Trophoblast cell (in vitro differentiated cells and primary cell): ENCODE measurements around the gene AFF4.
A peak's percentile ranks its signal among the peaks of the same experiment; 100 is the strongest.

Experiments
- DNase-seq, 2 donors: peaks; one replicate each; pipeline ENCODE4 v3.0.0-alpha.2; 2016
- H2AFZ ChIP-seq: 2 replicates; pipeline ENCODE4 v1.6.1; 2013; ENCODE audit warnings: low read length, moderate library complexity, mild to moderate bottlenecking; ENCODE audit not compliant: insufficient read depth, poor library complexity
- H2AK5ac ChIP-seq: 2 replicates; pipeline ENCODE4 v1.6.1; 2013; ENCODE audit warnings: mild to moderate bottlenecking, low read length
- H2BK120ac ChIP-seq: 2 replicates; pipeline ENCODE4 v1.6.1; 2013; ENCODE audit warnings: low read length, mild to moderate bottlenecking, moderate library complexity; ENCODE audit not compliant: insufficient read depth, poor library complexity
- H2BK12ac ChIP-seq: 2 replicates; pipeline ENCODE4 v1.6.1; 2013; ENCODE audit warnings: mild to moderate bottlenecking, low read length, moderate library complexity
- H2BK5ac ChIP-seq: 2 replicates; pipeline ENCODE4 v1.6.1; 2013; ENCODE audit warnings: low read length, low read depth, moderate library complexity, mild to moderate bottlenecking; ENCODE audit not compliant: poor library complexity
- H3K14ac ChIP-seq: 2 replicates; pipeline ENCODE4 v1.6.1; 2013; ENCODE audit warnings: mild to moderate bottlenecking, low read length
- H3K18ac ChIP-seq: 2 replicates; pipeline ENCODE4 v1.6.1; 2013; ENCODE audit warnings: mild to moderate bottlenecking, low read length
- H3K23ac ChIP-seq: 2 replicates; pipeline ENCODE4 v1.6.1; 2013; ENCODE audit warnings: low read length
- H3K27ac ChIP-seq: 2 replicates; pipeline ENCODE4 v1.5.1; 2013; ENCODE audit warnings: low read depth, mild to moderate bottlenecking, inconsistent platforms, low read length, moderate library complexity
- H3K27me3 ChIP-seq: 2 replicates; pipeline ENCODE4 v1.6.1; 2013; ENCODE audit warnings: inconsistent platforms, mild to moderate bottlenecking, low read length, moderate library complexity; ENCODE audit not compliant: insufficient read depth
- H3K36me3 ChIP-seq, 2 experiments: 1 replicate in 1 of 2; 2 replicates in 1 of 2; pipeline ENCODE4 v1.6.1; 2013; ENCODE audit warnings: low read length in 2 of 2, mild to moderate bottlenecking in 2 of 2, moderate library complexity in 1 of 2; ENCODE audit not compliant: insufficient read depth in 2 of 2, control insufficient read depth in 1 of 2
- H3K4ac ChIP-seq: 2 replicates; pipeline ENCODE4 v1.6.1; 2013; ENCODE audit warnings: low read depth, mild to moderate bottlenecking, low read length, moderate library complexity
- H3K4me1 ChIP-seq, 2 experiments: 1 replicate in 1 of 2; 2 replicates in 1 of 2; pipeline ENCODE4 v1.6.1; 2013; ENCODE audit warnings: low read length in 2 of 2, mild to moderate bottlenecking in 2 of 2, moderate library complexity in 1 of 2; ENCODE audit not compliant: insufficient read depth in 2 of 2, control insufficient read depth in 1 of 2
- H3K4me2 ChIP-seq: 2 replicates; pipeline ENCODE4 v1.6.1; 2013; ENCODE audit warnings: inconsistent platforms, mild to moderate bottlenecking, low read length, moderate library complexity
- H3K4me3 ChIP-seq: 2 replicates; pipeline ENCODE4 v1.5.1; 2013; ENCODE audit warnings: mild to moderate bottlenecking, low read depth, low read length, inconsistent platforms
- H3K79me1 ChIP-seq: one replicate; pipeline ENCODE4 v1.6.1; 2013; ENCODE audit warnings: low read length
- H3K79me2 ChIP-seq: 2 replicates; pipeline ENCODE4 v1.6.1; 2013; ENCODE audit warnings: low read length, mild to moderate bottlenecking; ENCODE audit not compliant: control insufficient read depth, insufficient read depth, poor library complexity
- H3K9ac ChIP-seq: 2 replicates; pipeline ENCODE4 v1.6.1; 2013; ENCODE audit warnings: mild to moderate bottlenecking, low read length
- H3K9me3 ChIP-seq: 2 replicates; pipeline ENCODE4 v1.6.1; 2013; ENCODE audit warnings: low read depth, mild to moderate bottlenecking, control low read depth, inconsistent platforms, low read length; ENCODE audit not compliant: insufficient read depth
- H4K12ac ChIP-seq: 2 replicates; pipeline ENCODE4 v1.6.1; 2013; ENCODE audit warnings: low read depth, mild to moderate bottlenecking, low read length, moderate library complexity
- H4K8ac ChIP-seq: 2 replicates; pipeline ENCODE4 v1.6.1; 2013; ENCODE audit warnings: low read depth, mild to moderate bottlenecking, low read length, moderate library complexity
- H4K91ac ChIP-seq: one replicate; pipeline ENCODE4 v1.6.1; 2013; ENCODE audit warnings: low read depth, mild to moderate bottlenecking, low read length, moderate library complexity
- whole genome bisulfite sequencing: extraction: QIAGEN DNeasy Blood & Tissue Kit; methylation state at CpG from one replicate; pipeline ENCODE4 v1.1.7; 2013; ENCODE audit warnings: missing lambda C conversion rate; ENCODE audit not compliant: insufficient read length, insufficient coverage; ENCODE audit errors: extremely low coverage; 5-methylcytosine and 5-hydroxymethylcytosine counted together

The AFF4 gene

GRCh38 chr5:132834057-132834456 is 129.4 kb downstream of the AFF4 start:
- no peak overlapping the region for H2BK12ac ChIP-seq
- H3K4me2 ChIP-seq: no peak overlapping the region
- DNase-seq: no peak
- WGBS: no CpG with 5 or more reads among the region's 3 CpGs
- H3K18ac ChIP-seq: no peak overlapping the region
- H2AFZ ChIP-seq: no peak overlapping the region
- no peak overlapping the region for H4K8ac ChIP-seq
- H3K4me1 ChIP-seq: peaks cover 8 to 9% of the 10 kb centered on the region in 2 experiments
- H3K27me3 ChIP-seq: no peaks in the 10 kb centered on the region
- H3K4me3 ChIP-seq: no peak overlapping the region
- no peak overlapping the region for H4K12ac ChIP-seq
- H3K14ac ChIP-seq: no peak overlapping the region
- H3K4ac ChIP-seq: no peak overlapping the region
- H3K79me2 ChIP-seq: peaks cover 6% of the 10 kb centered on the region
- H3K9me3 ChIP-seq: no peaks in the 10 kb centered on the region
- peaks cover 9% of the 10 kb centered on the region for H3K79me1 ChIP-seq
- H3K36me3 ChIP-seq: no peaks in the 10 kb centered on the region
- no peak overlapping the region for H3K9ac ChIP-seq
- H2AK5ac ChIP-seq: no peak overlapping the region
- no peak overlapping the region for H3K23ac ChIP-seq
- H2BK120ac ChIP-seq: no peak overlapping the region
- H4K91ac ChIP-seq: no peak overlapping the region
- no peak overlapping the region for H2BK5ac ChIP-seq
- no peak overlapping the region for H3K27ac ChIP-seq

- Histone ChIP-seq H4K12ac (no peak overlapping the region), H3K79me2 (peaks cover 6% of the 10 kb centered on the region), H3K23ac (no peak overlapping the region), H3K27me3 (no peaks in the 10 kb centered on the region), H3K4me1 (peaks cover 8 to 9% of the 10 kb centered on the region in 2 experiments), H3K4me2 (no peak overlapping the region), H3K27ac (no peak overlapping the region), H3K79me1 (peaks cover 9% of the 10 kb centered on the region), H3K4me3 (no peak overlapping the region), H4K8ac (no peak overlapping the region), H2BK5ac (no peak overlapping the region), H2AFZ (no peak overlapping the region), H2BK120ac (no peak overlapping the region), H2BK12ac (no peak overlapping the region), H3K36me3 (no peaks in the 10 kb centered on the region), H3K14ac (no peak overlapping the region), H3K4ac (no peak overlapping the region), H3K9me3 (no peaks in the 10 kb centered on the region), H3K18ac (no peak overlapping the region), H3K9ac (no peak overlapping the region), H4K91ac (no peak overlapping the region), H2AK5ac (no peak overlapping the region)
- WGBS: no CpG with 5 or more reads among the region's 5 CpGs
- DNase-seq: no peak
These were observed 130.8 kb downstream of the AFF4 start for GRCh38 chr5:132832612-132833011.

GRCh38 chr5:132831095-132831860 is 132.2 kb downstream of the AFF4 start:
- peak overlapping the region; percentile 3 for H2AK5ac ChIP-seq
- H3K4ac ChIP-seq: no peak overlapping the region
- peaks cover 9% of the 10 kb centered on the region for H3K79me1 ChIP-seq
- H3K9me3 ChIP-seq: no peaks in the 10 kb centered on the region
- H4K91ac ChIP-seq: peak overlapping the region; percentile 93
- no peak overlapping the region for H2BK120ac ChIP-seq
- no peak for DNase-seq
- peak overlapping the region; percentile 81 for H3K4me2 ChIP-seq
- H3K4me3 ChIP-seq: peak overlapping the region; percentile 76
- no peak overlapping the region for H2BK5ac ChIP-seq
- H3K36me3 ChIP-seq: no peaks in the 10 kb centered on the region
- H2BK12ac ChIP-seq: no peak overlapping the region
- no peak overlapping the region for H3K18ac ChIP-seq
- no peak overlapping the region for H3K27ac ChIP-seq
- no peak overlapping the region for H2AFZ ChIP-seq
- WGBS: no CpG with 5 or more reads among the region's 15 CpGs
- H3K4me1 ChIP-seq: peaks cover 11% of the 10 kb centered on the region in 2 experiments
- no peaks in the 10 kb centered on the region for H3K27me3 ChIP-seq
- H4K12ac ChIP-seq: peak overlapping the region; percentile 73
- H4K8ac ChIP-seq: peak overlapping the region; percentile 91
- peaks cover 6% of the 10 kb centered on the region for H3K79me2 ChIP-seq
- no peak overlapping the region for H3K14ac ChIP-seq
- no peak overlapping the region for H3K23ac ChIP-seq
- no peak overlapping the region for H3K9ac ChIP-seq

GRCh38 chr5:132830436-132831094 is 132.9 kb downstream of the AFF4 start, which contains the start of gene SHROOM1:
TSS of gene SHROOM1 (minus strand) at chr5:132830647. CDS start at chr5:132826140, 4,507 bp downstream.
- no peaks in the 10 kb centered on the region for H3K27me3 ChIP-seq
- H3K27ac ChIP-seq: peak within 1 kb of the TSS; percentile 24
- H4K91ac ChIP-seq: peak within 1 kb of the TSS; percentile 93
- H4K12ac ChIP-seq: peak within 1 kb of the TSS; percentile 79
- H3K36me3 ChIP-seq: no peaks in the 10 kb centered on the region
- H3K4ac ChIP-seq: peak within 1 kb of the TSS; percentile 50
- peak within 1 kb of the TSS; percentile 78 for H2BK120ac ChIP-seq
- peak within 1 kb of the TSS; percentile 91 for H4K8ac ChIP-seq
- peaks cover 6% of the 10 kb centered on the region for H3K79me2 ChIP-seq
- peak; percentile 52 to 67 for DNase-seq
- no peak within 1 kb of the TSS for H3K23ac ChIP-seq
- H3K14ac ChIP-seq: peak within 1 kb of the TSS; percentile 94
- H3K9ac ChIP-seq: peak within 1 kb of the TSS; percentile 70
- no peaks in the 10 kb centered on the region for H3K9me3 ChIP-seq
- peak within 1 kb of the TSS; percentile 81 for H3K4me2 ChIP-seq
- no CpG with 5 or more reads among the region's 78 CpGs for WGBS
- H2AFZ ChIP-seq: peak within 1 kb of the TSS; percentile 94
- H2AK5ac ChIP-seq: peak within 1 kb of the TSS; percentile 44
- H2BK5ac ChIP-seq: peak within 1 kb of the TSS; percentile 31
- H3K4me3 ChIP-seq: peak within 1 kb of the TSS; percentile 76
- H2BK12ac ChIP-seq: no peak within 1 kb of the TSS
- peaks cover 17 to 18% of the 10 kb centered on the region in 2 experiments for H3K4me1 ChIP-seq
- peak within 1 kb of the TSS; percentile 92 for H3K18ac ChIP-seq
- peaks cover 14% of the 10 kb centered on the region for H3K79me1 ChIP-seq
